Measurements from ENCODE around the gene ZNF526. TPM values are rescaled to one million over a fixed set of nuclear protein-coding genes. Genes with fewer than 3 reads are reported as not detected.

The ZNF526 gene
- total RNA-seq, 2 donors from 2014 or later: 7.9 to 10.3 TPM

DNA sequence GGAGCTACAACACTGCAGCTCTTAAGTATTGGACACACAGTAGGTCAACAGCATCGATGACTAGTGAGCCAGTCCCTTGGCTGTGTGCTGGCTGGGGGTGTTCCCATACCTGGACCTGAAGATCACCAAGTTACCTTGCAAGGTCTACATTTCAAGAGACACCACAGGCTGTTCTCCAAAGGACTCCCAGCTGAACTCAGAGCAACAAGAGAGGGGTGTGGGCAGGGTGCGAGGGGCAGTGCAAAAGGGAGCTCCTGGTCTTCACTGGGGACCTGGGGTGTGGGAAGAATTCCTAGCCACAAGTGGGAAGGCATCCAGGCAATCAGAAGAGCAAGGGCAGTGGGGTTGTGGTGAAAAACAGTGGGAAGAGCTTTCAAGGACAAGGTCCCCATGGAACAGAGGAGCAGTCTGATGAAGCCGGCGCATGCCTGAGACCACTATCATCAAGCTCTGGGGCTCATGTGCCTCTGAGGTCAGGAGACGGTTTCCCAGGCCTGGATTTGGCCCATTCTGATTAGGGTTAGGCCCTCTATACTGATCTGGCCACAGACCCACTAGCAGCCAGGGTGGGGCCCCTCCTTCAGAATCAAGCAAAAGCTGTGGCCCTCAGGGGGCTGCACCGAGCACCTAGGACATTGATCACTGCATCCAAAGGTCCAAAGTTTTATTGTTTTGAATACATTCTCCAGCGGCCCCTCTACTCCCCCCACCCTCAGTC is 27.0 kb downstream of the ZNF526 start:
- Histone ChIP-seq H3K9me3 (no peaks in the 10 kb centered on the region), H3K4me1 (ENCODE audit: control insufficient read depth in 1 of 2, low read depth in 2 of 2) (peaks cover 33 to 70% of the 10 kb centered on the region in 2 donors), H3K4me3 (no peak overlapping the region), H3K27ac (peak overlapping the region; percentile 61 to 95), H3K36me3 (peaks cover 13% of the 10 kb centered on the region), H3K27me3 (replicated peaks; ENCODE audit: insufficient read depth) (no peaks in the 10 kb centered on the region)
- no peak for ATAC-seq (ENCODE audit: insufficient number of reproducible peaks, low FRiP score, low read depth)
- DNase-seq (ENCODE audit: low spot score): no peak
- TF ChIP-seq, protein P1, sequence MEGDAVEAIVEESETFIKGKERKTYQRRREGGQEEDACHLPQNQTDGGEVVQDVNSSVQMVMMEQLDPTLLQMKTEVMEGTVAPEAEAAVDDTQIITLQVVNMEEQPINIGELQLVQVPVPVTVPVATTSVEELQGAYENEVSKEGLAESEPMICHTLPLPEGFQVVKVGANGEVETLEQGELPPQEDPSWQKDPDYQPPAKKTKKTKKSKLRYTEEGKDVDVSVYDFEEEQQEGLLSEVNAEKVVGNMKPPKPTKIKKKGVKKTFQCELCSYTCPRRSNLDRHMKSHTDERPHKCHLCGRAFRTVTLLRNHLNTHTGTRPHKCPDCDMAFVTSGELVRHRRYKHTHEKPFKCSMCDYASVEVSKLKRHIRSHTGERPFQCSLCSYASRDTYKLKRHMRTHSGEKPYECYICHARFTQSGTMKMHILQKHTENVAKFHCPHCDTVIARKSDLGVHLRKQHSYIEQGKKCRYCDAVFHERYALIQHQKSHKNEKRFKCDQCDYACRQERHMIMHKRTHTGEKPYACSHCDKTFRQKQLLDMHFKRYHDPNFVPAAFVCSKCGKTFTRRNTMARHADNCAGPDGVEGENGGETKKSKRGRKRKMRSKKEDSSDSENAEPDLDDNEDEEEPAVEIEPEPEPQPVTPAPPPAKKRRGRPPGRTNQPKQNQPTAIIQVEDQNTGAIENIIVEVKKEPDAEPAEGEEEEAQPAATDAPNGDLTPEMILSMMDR (IDR thresholded peaks at IDR 0.05): no peak

DNA sequence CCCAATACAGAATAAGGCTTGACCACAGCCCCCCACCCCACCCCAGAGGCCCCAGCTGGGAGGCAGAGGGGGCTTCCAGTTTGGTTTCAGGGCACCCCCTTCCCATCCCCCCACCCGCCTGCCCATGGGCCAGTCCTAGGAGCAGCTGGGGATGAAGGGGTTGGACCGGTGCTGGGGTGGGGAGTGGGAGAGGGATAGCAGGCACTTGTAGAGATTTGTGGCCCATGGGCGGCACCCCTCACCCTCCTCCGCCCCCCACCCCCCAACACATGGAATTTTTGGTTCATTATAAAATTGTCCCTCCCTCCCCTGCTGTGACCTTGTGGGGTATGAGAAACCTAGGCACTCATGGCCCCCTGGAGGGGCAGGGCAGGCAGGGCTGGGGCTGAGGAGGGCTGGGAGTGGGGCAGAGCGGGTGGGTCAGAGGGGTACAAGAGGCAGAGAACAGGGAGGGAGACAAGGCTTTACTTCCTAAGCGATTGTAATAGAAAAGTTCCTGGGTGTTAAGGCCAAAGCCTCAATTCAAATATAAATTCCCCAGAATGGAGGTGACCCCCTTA is 27.6 kb downstream of the ZNF526 start:
- Histone ChIP-seq H3K36me3 (peaks cover 13% of the 10 kb centered on the region), H3K27ac (no peak overlapping the region), H3K27me3 (replicated peaks; ENCODE audit: insufficient read depth) (no peaks in the 10 kb centered on the region), H3K9me3 (no peaks in the 10 kb centered on the region), H3K4me1 (ENCODE audit: control insufficient read depth in 1 of 2, low read depth in 2 of 2) (peaks cover 39 to 75% of the 10 kb centered on the region in 2 donors), H3K4me3 (no peak overlapping the region)
- DNase-seq (ENCODE audit: low spot score) (no peak), ATAC-seq (ENCODE audit: insufficient number of reproducible peaks, low FRiP score, low read depth) (no peak)
- TF ChIP-seq, protein P1 (IDR thresholded peaks at IDR 0.05): no peak

DNA sequence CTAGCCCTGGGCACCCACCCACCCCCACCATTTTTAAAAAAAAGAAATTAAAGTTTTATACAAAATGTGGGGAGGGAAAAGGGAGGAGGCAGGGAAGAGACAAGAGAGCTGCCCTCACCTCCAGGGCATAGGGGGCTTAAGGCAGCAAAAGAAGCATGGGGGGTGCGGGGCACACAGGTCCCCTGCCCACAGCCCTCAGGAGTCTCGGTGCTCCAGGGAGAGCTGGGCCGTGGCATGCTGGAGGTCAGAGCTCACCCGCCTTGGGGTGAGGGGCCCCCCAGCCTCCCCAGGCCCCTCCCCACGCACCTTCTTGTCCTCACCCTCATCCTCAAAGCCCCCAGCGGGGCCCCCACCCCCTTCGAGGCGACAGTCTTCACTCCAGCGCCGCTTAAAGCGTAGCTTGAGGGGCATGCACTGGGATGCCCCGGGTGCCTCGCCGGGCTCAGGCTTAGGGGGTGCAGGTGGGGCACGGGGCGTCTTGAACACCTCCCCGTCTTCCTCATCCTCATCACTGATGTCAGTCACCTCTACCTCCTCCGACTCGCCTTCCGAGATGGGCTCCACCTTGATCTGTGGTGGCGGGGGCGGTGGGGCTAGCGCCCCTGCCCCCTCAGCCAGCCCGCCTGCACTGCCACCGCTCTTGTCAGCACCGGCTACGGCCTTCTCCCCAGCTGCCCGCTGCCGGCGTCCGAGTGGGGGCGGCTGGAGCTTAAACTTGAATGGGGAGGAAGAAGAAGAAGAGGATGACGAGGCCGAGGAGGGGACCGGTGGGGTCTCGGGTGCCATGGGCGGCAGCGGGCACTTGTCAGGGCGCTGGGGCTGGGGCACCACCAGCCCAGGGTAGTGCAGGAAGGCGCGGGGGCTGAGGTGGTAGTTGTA is 28.4 kb downstream of the ZNF526 start:
- H3K36me3 ChIP-seq: peaks cover 13% of the 10 kb centered on the region
- ATAC-seq (ENCODE audit: insufficient number of reproducible peaks, low FRiP score, low read depth) (no peak), DNase-seq (ENCODE audit: low spot score) (no peak)
- peaks cover 41 to 74% of the 10 kb centered on the region in 2 donors for H3K4me1 ChIP-seq (ENCODE audit: control insufficient read depth in 1 of 2, low read depth in 2 of 2)
- H3K27me3 ChIP-seq (replicated peaks; ENCODE audit: insufficient read depth): no peaks in the 10 kb centered on the region
- no peaks in the 10 kb centered on the region for H3K9me3 ChIP-seq
- no peak overlapping the region for H3K4me3 ChIP-seq
- H3K27ac ChIP-seq: peak overlapping the region in 1 of 2 donors; percentile 45
- TF ChIP-seq, protein P1 (IDR thresholded peaks at IDR 0.05): no peak

DNA sequence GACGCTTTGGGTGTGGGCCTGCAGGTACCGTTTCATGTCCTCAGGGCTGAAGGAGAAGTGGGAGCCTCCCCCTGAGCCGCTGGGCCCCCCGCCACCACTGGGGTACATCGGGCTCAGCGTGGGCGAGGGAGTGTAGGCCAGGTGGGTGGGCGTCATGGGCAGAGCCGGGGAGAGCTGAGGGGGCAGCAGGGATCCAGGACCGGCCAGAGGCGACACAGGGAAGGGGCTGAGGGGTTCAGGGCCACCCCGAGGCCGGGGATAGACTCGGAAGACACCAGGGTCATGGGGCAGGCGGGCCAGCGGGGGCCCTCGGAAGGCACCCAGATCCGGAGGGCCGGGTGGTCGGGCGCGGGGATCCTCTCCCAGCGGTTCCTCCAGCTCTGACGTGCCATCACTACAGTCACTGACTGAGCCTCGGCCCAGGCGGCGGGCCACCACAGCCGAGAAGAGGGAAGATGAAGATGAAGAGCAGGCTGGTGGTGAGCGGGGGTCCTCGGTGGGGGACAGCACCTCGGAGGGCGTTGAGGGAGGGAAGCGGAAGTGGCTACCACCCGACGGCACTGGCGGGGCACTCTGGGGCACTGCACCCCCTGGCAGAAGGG is 29.1 kb downstream of the ZNF526 start:
- Histone ChIP-seq H3K9me3 (no peaks in the 10 kb centered on the region), H3K4me1 (ENCODE audit: control insufficient read depth in 1 of 2, low read depth in 2 of 2) (peaks cover 34 to 67% of the 10 kb centered on the region in 2 donors), H3K36me3 (peaks cover 13% of the 10 kb centered on the region), H3K27me3 (replicated peaks; ENCODE audit: insufficient read depth) (no peaks in the 10 kb centered on the region), H3K4me3 (no peak overlapping the region), H3K27ac (peak overlapping the region; percentile 89 to 99)
- TF ChIP-seq, protein P1 (IDR thresholded peaks at IDR 0.05): no peak
- DNase-seq (ENCODE audit: low spot score) (no peak), ATAC-seq (ENCODE audit: insufficient number of reproducible peaks, low FRiP score, low read depth) (no peak)
